ENCODE data around the gene MDM2. TPM values are rescaled to one million over a fixed set of nuclear protein-coding genes. Genes with fewer than 3 reads are reported as not detected.

The MDM2 gene
- total and polyA plus RNA-seq, 2 donors (not counting 3 experiments of a cell fraction or from before 2014, with no cell fraction given): 16.7 to 270 TPM

DNA sequence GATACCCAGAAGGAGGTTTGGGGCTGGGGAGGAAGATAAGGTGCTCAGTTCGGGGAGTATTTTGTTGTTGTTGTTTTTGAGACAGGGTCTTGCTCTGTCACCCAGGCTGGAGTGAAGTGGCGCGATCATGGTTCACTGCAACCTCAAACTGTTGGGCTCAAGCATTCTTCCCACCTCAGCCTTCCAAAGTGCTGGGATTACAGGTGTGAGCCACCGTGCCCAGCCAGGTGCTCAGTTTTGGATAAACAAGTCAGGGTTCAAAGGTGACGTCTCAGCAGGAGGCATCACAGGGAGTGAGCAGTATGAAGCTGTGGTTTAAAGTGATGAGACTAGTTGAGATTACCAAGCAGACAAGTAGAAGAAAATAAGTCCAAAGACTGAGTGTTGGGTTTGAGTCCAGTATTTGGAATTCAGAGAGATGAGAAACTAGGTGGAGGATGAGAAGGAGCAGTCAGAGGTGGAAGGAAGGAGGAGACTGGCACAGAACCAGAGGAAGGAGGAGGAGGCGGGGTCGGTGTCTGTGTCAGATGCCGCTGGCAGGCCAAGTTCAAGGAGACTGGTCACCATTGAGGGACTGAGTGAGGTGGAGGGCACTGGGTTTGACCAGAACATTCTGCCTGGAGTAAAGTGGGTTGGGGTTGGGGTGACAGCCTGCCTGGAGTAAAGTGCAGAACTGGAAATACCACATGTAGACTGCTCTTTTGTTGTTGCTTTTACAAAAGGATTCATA is 45.9 kb upstream of the MDM2 start:
- Histone ChIP-seq H3K4me2 (ENCODE audit: insufficient read depth, low read length) (no peak overlapping the region), H3K36me3 (ENCODE audit: control insufficient read depth in 2 of 2, extremely low read depth in 1 of 2, insufficient read depth in 2 of 2, low read length in 2 of 2) (no peaks in the 10 kb centered on the region), H2AFZ (ENCODE audit: low read depth, low read length) (no peak overlapping the region), H3K9ac (replicated peaks; ENCODE audit: extremely low read depth, insufficient read depth, low read length) (no peak overlapping the region), H3K27ac (ENCODE audit: insufficient read depth, low read depth, low read length) (no peak overlapping the region), H3K4me1 (ENCODE audit: control insufficient read depth, extremely low read depth, insufficient read depth, low read length) (no peaks in the 10 kb centered on the region), H3K79me2 (ENCODE audit: control insufficient read depth, insufficient read depth, low read length) (no peaks in the 10 kb centered on the region), H3K9me1 (replicated peaks; ENCODE audit: control insufficient read depth, extremely low read depth, insufficient read depth, low read length) (no peaks in the 10 kb centered on the region), H3K9me3 (replicated peaks; ENCODE audit: control insufficient read depth, insufficient read depth, low read length) (no peaks in the 10 kb centered on the region), H3K4me3 (replicated peaks in 1 of 3; ENCODE audit: insufficient read depth in 1 of 3, low read depth in 1 of 3, low read length in 3 of 3) (no peak overlapping the region), H4K20me1 (replicated peaks; ENCODE audit: control insufficient read depth, extremely low read depth, insufficient read depth, low read length) (no peaks in the 10 kb centered on the region), H3K27me3 (ENCODE audit: control insufficient read depth in 2 of 2, insufficient read depth in 2 of 2, low read length in 2 of 2) (no peaks in the 10 kb centered on the region)
- dilution Hi-C loops (cut with MboI; ENCODE audit: extremely low pct_ligation_motif_present, low sequenced_read_pairs): no loop called here
- no TSS peak for BruUV-seq (replicated peaks)
- FAIRE-seq (no peak), DNase-seq (ENCODE audit: low read depth, low spot score) (no peak)
- TF ChIP-seq MYC (IDR thresholded peaks at IDR 0.05; ENCODE audit: low read depth, low read length): no peak
- TF ChIP-seq POLR2A (IDR thresholded peaks at IDR 0.05; ENCODE audit: low read depth, low read length): no peak
- TF ChIP-seq EZH2 (IDR thresholded peaks at IDR 0.05; ENCODE audit: borderline replicate concordance, low read depth, low read length, severe bottlenecking): no peak
- TF ChIP-seq POLR2AphosphoS5 (IDR thresholded peaks at IDR 0.05; ENCODE audit: insufficient read depth, low read depth, low read length): no peak
- TF ChIP-seq JUN (IDR thresholded peaks at IDR 0.05; ENCODE audit: borderline replicate concordance, insufficient read depth, insufficient read length, low read depth): no peak
- TF ChIP-seq, protein P1, sequence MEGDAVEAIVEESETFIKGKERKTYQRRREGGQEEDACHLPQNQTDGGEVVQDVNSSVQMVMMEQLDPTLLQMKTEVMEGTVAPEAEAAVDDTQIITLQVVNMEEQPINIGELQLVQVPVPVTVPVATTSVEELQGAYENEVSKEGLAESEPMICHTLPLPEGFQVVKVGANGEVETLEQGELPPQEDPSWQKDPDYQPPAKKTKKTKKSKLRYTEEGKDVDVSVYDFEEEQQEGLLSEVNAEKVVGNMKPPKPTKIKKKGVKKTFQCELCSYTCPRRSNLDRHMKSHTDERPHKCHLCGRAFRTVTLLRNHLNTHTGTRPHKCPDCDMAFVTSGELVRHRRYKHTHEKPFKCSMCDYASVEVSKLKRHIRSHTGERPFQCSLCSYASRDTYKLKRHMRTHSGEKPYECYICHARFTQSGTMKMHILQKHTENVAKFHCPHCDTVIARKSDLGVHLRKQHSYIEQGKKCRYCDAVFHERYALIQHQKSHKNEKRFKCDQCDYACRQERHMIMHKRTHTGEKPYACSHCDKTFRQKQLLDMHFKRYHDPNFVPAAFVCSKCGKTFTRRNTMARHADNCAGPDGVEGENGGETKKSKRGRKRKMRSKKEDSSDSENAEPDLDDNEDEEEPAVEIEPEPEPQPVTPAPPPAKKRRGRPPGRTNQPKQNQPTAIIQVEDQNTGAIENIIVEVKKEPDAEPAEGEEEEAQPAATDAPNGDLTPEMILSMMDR (IDR thresholded peaks at IDR 0.05; ENCODE audit: extremely low read depth in 1 of 2, insufficient read depth in 1 of 2, low read depth in 1 of 2, low read length in 2 of 2): no peak
- no peak for TF ChIP-seq GATA2 (IDR thresholded peaks at IDR 0.05; ENCODE audit: insufficient read depth, insufficient read length, low read depth, low read length)
- no peak for TF ChIP-seq FOS (IDR thresholded peaks at IDR 0.05; ENCODE audit: borderline replicate concordance, insufficient read depth, low read length)
- TF ChIP-seq, protein P2, sequence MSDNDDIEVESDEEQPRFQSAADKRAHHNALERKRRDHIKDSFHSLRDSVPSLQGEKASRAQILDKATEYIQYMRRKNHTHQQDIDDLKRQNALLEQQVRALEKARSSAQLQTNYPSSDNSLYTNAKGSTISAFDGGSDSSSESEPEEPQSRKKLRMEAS (IDR thresholded peaks at IDR 0.05; ENCODE audit: insufficient read depth, insufficient read length): no peak
- ChIA-PET POLR2A (no interaction called here), CTCF (interaction anchor here (0.9 kb wide), 1 partner anchor 22 kb away, joined by 3 read pairs; no protein-coding TSS in a partner anchor)
- intact Hi-C loops (cut with micrococcal nuclease): no loop called here
